HG02870 (cell line): ENCODE results near the gene CNTFR.

ENCODE experiments used
- ATAC-seq: cut with Tn5 transposase; IDR thresholded peaks from one replicate; pipeline ENCODE4 v1.9.1; 2021; ENCODE audit warnings: mild to moderate bottlenecking, moderate library complexity; ENCODE audit not compliant: unreplicated experiment

Gene CNTFR

DNA sequence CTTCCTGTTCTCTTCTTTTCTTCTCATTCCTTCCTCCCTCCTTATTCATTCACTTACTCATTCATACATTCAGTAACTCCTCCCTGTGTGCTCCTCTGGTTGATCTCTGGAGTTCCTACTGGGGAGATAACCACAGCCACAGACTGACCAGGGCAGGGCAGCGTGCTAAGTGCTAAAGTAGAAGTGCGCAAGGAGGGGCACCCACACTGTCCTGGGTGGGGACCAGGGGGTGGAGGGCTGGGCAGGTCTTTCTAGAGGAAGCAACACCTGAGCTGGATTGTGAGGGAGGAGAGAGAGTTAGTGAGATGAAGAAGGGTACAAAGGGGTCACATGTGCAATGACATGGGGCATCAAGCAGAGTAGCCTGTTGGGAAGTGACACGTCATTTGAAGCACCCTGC is 80.6 kb downstream of the CNTFR start:
- no peak for ATAC-seq

GRCh38 chr9:34508463-34508862 is 81.1 kb downstream of the CNTFR start:
- no peak for ATAC-seq

DNA sequence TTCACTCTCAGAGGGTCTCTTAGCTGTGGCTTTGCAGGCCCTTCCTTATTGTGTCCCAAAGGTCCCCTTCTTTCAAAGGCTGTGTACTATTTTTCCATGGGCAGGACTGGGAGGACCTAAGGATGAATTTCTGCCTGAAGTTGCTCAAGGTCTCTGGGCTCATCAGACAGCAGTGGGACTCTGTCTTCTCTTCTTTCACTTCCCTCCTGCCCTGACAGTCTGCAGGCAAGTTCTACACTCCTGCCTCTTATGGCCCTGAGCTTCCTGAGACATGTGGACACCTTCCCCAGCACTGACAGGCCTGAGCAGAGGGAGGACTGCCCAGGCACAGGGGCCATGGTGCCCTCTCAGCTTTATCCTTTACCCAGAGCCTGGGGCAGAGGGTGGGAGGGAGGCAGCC is 81.6 kb downstream of the CNTFR start:
- no peak for ATAC-seq

DNA sequence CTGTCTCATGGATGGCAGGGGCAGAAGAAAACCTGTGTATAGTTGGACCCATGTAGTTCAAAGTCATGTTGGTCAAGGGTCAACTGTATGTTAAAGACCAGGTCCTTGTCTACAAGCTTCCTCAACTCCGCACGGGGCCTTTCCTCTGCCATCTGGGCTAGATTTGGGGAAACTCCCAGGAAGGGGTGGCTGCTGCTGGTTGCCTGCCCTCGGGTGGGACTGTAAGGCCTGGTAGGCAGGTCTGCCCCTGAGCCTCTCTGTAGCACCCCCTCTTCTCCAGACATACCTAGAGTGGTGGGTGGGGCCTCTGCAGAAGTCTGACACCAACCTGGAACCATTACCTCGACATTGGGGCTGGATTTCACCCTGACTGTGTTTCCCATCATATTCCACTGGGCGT is 82.0 kb downstream of the CNTFR start:
- ATAC-seq: no peak

- ATAC-seq: no peak
These were observed 82.9 kb downstream of the CNTFR start for GRCh38 chr9:34506623-34507022.

DNA sequence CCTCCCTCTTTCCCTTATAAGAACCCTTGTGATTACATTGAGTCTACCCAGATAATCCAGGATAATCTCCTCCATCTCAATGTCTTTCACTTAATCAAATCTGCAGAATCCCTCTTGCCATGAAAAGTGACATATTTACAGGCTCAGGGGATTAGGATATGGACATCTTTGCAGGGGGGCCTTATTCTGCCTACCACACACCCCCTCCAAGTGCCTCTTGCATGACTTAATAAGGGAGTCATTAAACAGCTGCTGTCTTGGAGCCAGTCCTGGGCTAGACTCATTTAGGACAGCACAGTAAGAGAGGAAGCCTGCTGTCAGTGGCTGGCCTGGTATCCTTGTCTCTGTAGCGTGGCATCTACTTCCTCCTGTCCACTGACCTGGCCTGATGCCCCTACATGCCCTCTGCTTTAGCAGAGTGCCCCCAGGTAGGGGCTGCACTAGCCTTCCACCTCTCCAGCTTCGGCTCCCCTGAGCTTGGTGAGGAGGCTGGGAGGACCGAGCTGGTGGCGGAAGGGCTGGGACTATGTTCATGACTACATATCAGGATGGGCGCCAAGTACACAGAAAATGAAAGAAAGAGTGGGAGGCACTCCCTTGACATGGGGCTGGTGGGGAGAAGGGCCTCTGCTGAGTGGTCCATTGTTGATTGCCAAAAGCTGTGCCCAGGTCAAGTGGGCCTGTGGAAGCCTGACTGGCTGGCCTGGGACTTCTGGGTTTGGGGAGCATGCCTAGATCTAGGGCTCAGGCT is 84.0 kb downstream of the CNTFR start:
- ATAC-seq: no peak

GRCh38 chr9:34503406-34503805 is 86.1 kb downstream of the CNTFR start:
- ATAC-seq: no peak

DNA sequence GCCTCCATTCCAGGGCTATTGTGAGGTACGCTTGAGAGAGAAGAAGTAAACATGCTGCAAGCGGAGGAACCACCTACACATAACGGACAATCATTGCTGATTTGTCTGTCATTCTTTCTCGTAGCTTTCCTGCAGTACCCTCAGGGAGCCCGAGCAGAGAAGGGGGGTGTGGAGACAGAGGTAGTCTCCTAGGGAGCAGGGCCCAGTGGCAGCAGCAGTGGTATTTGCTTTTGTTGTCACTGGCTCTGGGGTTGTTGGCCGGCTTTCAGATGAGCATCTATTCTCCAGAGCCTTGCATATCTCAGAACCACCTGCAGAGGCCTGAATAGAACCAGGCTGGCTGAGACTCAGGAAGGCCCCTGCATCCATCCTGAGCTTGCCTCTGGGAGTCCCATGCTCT is 86.6 kb downstream of the CNTFR start:
- ATAC-seq: no peak

DNA sequence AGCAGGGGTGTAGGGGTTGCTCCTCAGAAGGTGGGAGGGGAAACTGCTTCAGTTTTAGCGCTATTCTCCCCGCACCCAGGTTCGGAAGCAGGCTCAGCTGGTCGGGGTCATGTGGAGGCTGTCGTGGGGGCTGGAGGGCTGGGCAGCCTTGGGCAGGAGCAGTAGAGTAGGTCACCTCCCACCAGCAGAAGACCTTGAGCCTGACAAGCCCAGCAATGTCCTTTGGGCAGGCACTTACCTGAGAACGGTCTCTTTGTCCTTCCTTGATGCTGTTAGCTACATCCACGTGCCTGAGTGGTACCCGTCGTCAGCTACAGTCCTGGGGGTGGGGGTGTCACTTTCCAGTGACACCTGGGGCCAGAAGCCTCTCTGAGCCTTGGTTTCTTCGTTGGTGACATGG is 87.1 kb downstream of the CNTFR start:
- ATAC-seq: no peak

GRCh38 chr9:34501889-34502425 is 87.6 kb downstream of the CNTFR start:
- ATAC-seq: no peak
